Endodermal cell (in vitro differentiated cells): ENCODE measurements around the gene CEP126. TPM values are rescaled to one million over a fixed set of nuclear protein-coding genes. Genes with fewer than 3 reads are reported as not detected.

Source experiments
- DNase-seq: peaks from one replicate; pipeline ENCODE4 v3.0.0-alpha.2; 2017
- H3K27ac ChIP-seq: 2 replicates; pipeline ENCODE4 v1.5.1; 2013; ENCODE audit warnings: mild to moderate bottlenecking, low read depth, low read length, moderate library complexity
- H3K27me3 ChIP-seq: 2 replicates; pipeline ENCODE4 v1.6.1; 2013; ENCODE audit warnings: mild to moderate bottlenecking, low read length, moderate library complexity; ENCODE audit not compliant: insufficient read depth, control insufficient read depth, poor library complexity, severe bottlenecking
- H3K36me3 ChIP-seq: 2 replicates; pipeline ENCODE4 v1.7.0; 2013; ENCODE audit warnings: mild to moderate bottlenecking, low read length, moderate library complexity; ENCODE audit not compliant: control insufficient read depth, insufficient read depth
- H3K4me1 ChIP-seq: one replicate; pipeline ENCODE4 v1.7.0; 2013; ENCODE audit warnings: low read length; ENCODE audit not compliant: control insufficient read depth, insufficient read depth
- H3K4me3 ChIP-seq: 2 replicates; pipeline ENCODE4 v1.5.1; 2013; ENCODE audit warnings: mild to moderate bottlenecking, low read length, moderate library complexity
- H3K9ac ChIP-seq: 2 replicates; pipeline ENCODE4 v1.6.1; 2013; ENCODE audit warnings: mild to moderate bottlenecking, low read length, moderate library complexity; ENCODE audit not compliant: poor library complexity, severe bottlenecking; ENCODE audit errors: extremely low read depth
- H3K9me3 ChIP-seq: 2 replicates; pipeline ENCODE4 v1.6.1; 2013; ENCODE audit warnings: mild to moderate bottlenecking, low read length, moderate library complexity; ENCODE audit not compliant: control insufficient read depth
- H3K27ac Mint-ChIP-seq: 2 replicates; pipeline ENCODE4 v1.8.0; 2020; ENCODE audit warnings: mixed read lengths
- H3K27me3 Mint-ChIP-seq: 2 replicates; pipeline ENCODE4 v1.8.0; 2021; ENCODE audit warnings: mild to moderate bottlenecking, mixed read lengths; ENCODE audit not compliant: insufficient read depth
- H3K36me3 Mint-ChIP-seq: 2 replicates; pipeline ENCODE4 v1.8.0; 2020; ENCODE audit warnings: low read depth, mixed read lengths
- H3K4me1 Mint-ChIP-seq: 2 replicates; pipeline ENCODE4 v1.8.0; 2020; ENCODE audit warnings: mixed read lengths
- H3K4me3 Mint-ChIP-seq: 2 replicates; pipeline ENCODE4 v1.8.0; 2020; ENCODE audit warnings: mild to moderate bottlenecking, moderate library complexity, mixed read lengths
- H3K9me3 Mint-ChIP-seq: 2 replicates; pipeline ENCODE4 v1.8.0; 2020; ENCODE audit warnings: mild to moderate bottlenecking, mixed read lengths
- CTCF ChIP-seq: fragments of 200-600 bp; sonication (generic); conservative IDR thresholded peaks from 2 replicates; pipeline ENCODE4 v1.5.0; 2021; ENCODE audit warnings: antibody characterized with exemption, mild to moderate bottlenecking
- WGBS, 2 experiments: methylation state at CpG; one replicate each; pipeline versions ENCODE4 v1.1.5 to v1.1.7; 2013; ENCODE audit warnings: missing lambda C conversion rate in 2 of 2, mixed read lengths in 1 of 2; ENCODE audit not compliant: insufficient coverage in 1 of 2, insufficient read length in 1 of 2; 5-methylcytosine and 5-hydroxymethylcytosine counted together
- total RNA-seq, 2 donors: library from RNA; stranded (reverse); fragmentation: NEBNext Ultra II Directional in 1 of 2; extraction: Animal tissue kit (Norgen Biotek cat#: 25700) in 1 of 2; gene quantifications; 2 replicates in 1 of 2; 3 replicates in 1 of 2; pipeline ENCODE4 v1.2.1, GENCODE V29; 2021

Gene CEP126
- total RNA-seq, 2 donors from 2014 or later, result 1.9 to 3.2 TPM

- no peaks in the 10 kb centered on the region for H3K27me3 Mint-ChIP-seq
- no peak for TF ChIP-seq CTCF
These were observed 2.4 kb downstream of the CEP126 start for GRCh38 chr11:101917226-101917625.

GRCh38 chr11:101920992-101921391, 6.2 kb downstream of the CEP126 start:
- H3K27ac Mint-ChIP-seq, result no peak overlapping the region
- no peak overlapping the region for H3K4me3 ChIP-seq
- no peaks in the 10 kb centered on the region for H3K36me3 ChIP-seq
- H3K27me3 ChIP-seq, result no peaks in the 10 kb centered on the region
- H3K9me3 ChIP-seq, result no peaks in the 10 kb centered on the region
- no peaks in the 10 kb centered on the region for H3K4me1 ChIP-seq
- H3K9ac ChIP-seq, result no peak overlapping the region
- no CpG with 5 or more reads among the region's 1 CpG for WGBS, 2 experiments
- DNase-seq, result no peak
- H3K9me3 Mint-ChIP-seq, result no peaks in the 10 kb centered on the region
- no peak overlapping the region for H3K27ac ChIP-seq
- no peak overlapping the region for H3K4me3 Mint-ChIP-seq
- H3K36me3 Mint-ChIP-seq, result no peaks in the 10 kb centered on the region
- no peaks in the 10 kb centered on the region for H3K27me3 Mint-ChIP-seq
- no peak for TF ChIP-seq CTCF
- H3K4me1 Mint-ChIP-seq, result peaks cover 3% of the 10 kb centered on the region

More at GRCh38 chr11:101917226-101917625, 2.4 kb downstream of the CEP126 start:
- Histone ChIP-seq H3K9ac (no peak overlapping the region), H3K9me3 (no peaks in the 10 kb centered on the region), H3K36me3 (no peaks in the 10 kb centered on the region), H3K27ac (no peak overlapping the region), H3K27me3 (no peaks in the 10 kb centered on the region), H3K4me1 (no peaks in the 10 kb centered on the region), H3K4me3 (no peak overlapping the region)
- Mint-ChIP-seq H3K4me3 (no peak overlapping the region), H3K9me3 (no peaks in the 10 kb centered on the region), H3K36me3 (no peaks in the 10 kb centered on the region), H3K27ac (no peak overlapping the region), H3K4me1 (peaks cover 18% of the 10 kb centered on the region)
- DNase-seq, result no peak

- no peaks in the 10 kb centered on the region for H3K27me3 Mint-ChIP-seq
- no peak overlapping the region for H3K4me3 ChIP-seq
- H3K36me3 Mint-ChIP-seq, result no peaks in the 10 kb centered on the region
- H3K27ac Mint-ChIP-seq, result no peak overlapping the region
- H3K9me3 ChIP-seq, result no peaks in the 10 kb centered on the region
- no peaks in the 10 kb centered on the region for H3K27me3 ChIP-seq
- 100% methylated on average over 2 of the region's 2 CpGs for WGBS, 2 experiments
- H3K4me1 Mint-ChIP-seq, result no peaks in the 10 kb centered on the region
- H3K27ac ChIP-seq, result no peak overlapping the region
- H3K4me3 Mint-ChIP-seq, result no peak overlapping the region
- no peaks in the 10 kb centered on the region for H3K36me3 ChIP-seq
- no peak for TF ChIP-seq CTCF
- H3K4me1 ChIP-seq, result no peaks in the 10 kb centered on the region
- H3K9me3 Mint-ChIP-seq, result no peaks in the 10 kb centered on the region
- no peak for DNase-seq
- H3K9ac ChIP-seq, result no peak overlapping the region
These were observed 8.7 kb downstream of the CEP126 start for GRCh38 chr11:101923554-101923953.
